Endodermal cell (in vitro differentiated cells): ENCODE data around the gene TIMM13. TPM values are rescaled to one million over a fixed set of nuclear protein-coding genes. Genes with fewer than 3 reads are reported as not detected.
"Not testable (repeated sequence)": the region's sequence is repeated elsewhere in the genome, so short reads cannot be mapped to it uniquely, and the experiment has no call there.

ENCODE experiments used
- DNase-seq: peaks from one replicate; pipeline ENCODE4 v3.0.0-alpha.2; 2017
- H3K27ac ChIP-seq: 2 replicates; pipeline ENCODE4 v1.5.1; 2013; ENCODE audit warnings: mild to moderate bottlenecking, low read depth, low read length, moderate library complexity
- H3K27me3 ChIP-seq: 2 replicates; pipeline ENCODE4 v1.6.1; 2013; ENCODE audit warnings: mild to moderate bottlenecking, low read length, moderate library complexity; ENCODE audit not compliant: insufficient read depth, control insufficient read depth, poor library complexity, severe bottlenecking
- H3K36me3 ChIP-seq: 2 replicates; pipeline ENCODE4 v1.7.0; 2013; ENCODE audit warnings: mild to moderate bottlenecking, low read length, moderate library complexity; ENCODE audit not compliant: control insufficient read depth, insufficient read depth
- H3K4me1 ChIP-seq: one replicate; pipeline ENCODE4 v1.7.0; 2013; ENCODE audit warnings: low read length; ENCODE audit not compliant: control insufficient read depth, insufficient read depth
- H3K4me3 ChIP-seq: 2 replicates; pipeline ENCODE4 v1.5.1; 2013; ENCODE audit warnings: mild to moderate bottlenecking, low read length, moderate library complexity
- H3K9ac ChIP-seq: 2 replicates; pipeline ENCODE4 v1.6.1; 2013; ENCODE audit warnings: mild to moderate bottlenecking, low read length, moderate library complexity; ENCODE audit not compliant: poor library complexity, severe bottlenecking; ENCODE audit errors: extremely low read depth
- H3K9me3 ChIP-seq: 2 replicates; pipeline ENCODE4 v1.6.1; 2013; ENCODE audit warnings: mild to moderate bottlenecking, low read length, moderate library complexity; ENCODE audit not compliant: control insufficient read depth
- H3K27ac Mint-ChIP-seq: 2 replicates; pipeline ENCODE4 v1.8.0; 2020; ENCODE audit warnings: mixed read lengths
- H3K27me3 Mint-ChIP-seq: 2 replicates; pipeline ENCODE4 v1.8.0; 2021; ENCODE audit warnings: mild to moderate bottlenecking, mixed read lengths; ENCODE audit not compliant: insufficient read depth
- H3K36me3 Mint-ChIP-seq: 2 replicates; pipeline ENCODE4 v1.8.0; 2020; ENCODE audit warnings: low read depth, mixed read lengths
- H3K4me1 Mint-ChIP-seq: 2 replicates; pipeline ENCODE4 v1.8.0; 2020; ENCODE audit warnings: mixed read lengths
- H3K4me3 Mint-ChIP-seq: 2 replicates; pipeline ENCODE4 v1.8.0; 2020; ENCODE audit warnings: mild to moderate bottlenecking, moderate library complexity, mixed read lengths
- H3K9me3 Mint-ChIP-seq: 2 replicates; pipeline ENCODE4 v1.8.0; 2020; ENCODE audit warnings: mild to moderate bottlenecking, mixed read lengths
- WGBS, 2 experiments: methylation state at CpG; one replicate each; pipeline versions ENCODE4 v1.1.5 to v1.1.7; 2013; ENCODE audit warnings: missing lambda C conversion rate in 2 of 2, mixed read lengths in 1 of 2; ENCODE audit not compliant: insufficient coverage in 1 of 2, insufficient read length in 1 of 2; 5-methylcytosine and 5-hydroxymethylcytosine counted together
- total RNA-seq, 2 donors: library from RNA; stranded (reverse); fragmentation: NEBNext Ultra II Directional in 1 of 2; extraction: Animal tissue kit (Norgen Biotek cat#: 25700) in 1 of 2; gene quantifications; 2 replicates in 1 of 2; 3 replicates in 1 of 2; pipeline ENCODE4 v1.2.1, GENCODE V29; 2021
- TF ChIP-seq, protein P1 (sequence below): fragments of 200-600 bp; sonication (generic); conservative IDR thresholded peaks from 2 replicates; pipeline ENCODE4 v1.5.0; 2021; ENCODE audit warnings: antibody characterized with exemption, mild to moderate bottlenecking

Gene TIMM13
- total RNA-seq, 2 donors from 2014 or later, result 149 to 175 TPM

DNA sequence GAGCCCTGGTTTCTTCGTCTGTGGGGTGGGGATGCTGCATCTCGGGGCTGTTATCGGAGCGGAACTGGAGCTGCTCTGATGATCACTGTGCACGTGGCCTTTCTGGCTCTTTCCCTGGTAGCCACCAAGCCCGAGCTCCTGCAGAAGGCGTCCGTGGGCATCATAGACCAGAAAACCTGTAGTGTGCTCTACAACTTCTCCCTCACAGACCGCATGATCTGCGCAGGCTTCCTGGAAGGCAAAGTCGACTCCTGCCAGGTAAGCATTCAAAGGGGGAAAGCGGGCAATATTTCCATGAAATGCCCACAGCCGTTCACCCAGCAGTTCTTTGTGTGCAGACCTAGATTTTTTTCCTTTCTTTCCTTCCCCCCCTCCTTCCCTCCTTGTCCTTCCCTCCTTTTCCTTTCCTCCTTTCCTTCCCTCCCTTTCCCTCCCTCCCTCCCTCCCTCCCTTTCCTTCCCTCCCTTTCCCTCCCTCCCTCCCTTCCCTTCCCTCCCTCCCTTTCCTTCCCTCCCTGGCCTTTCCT lies 9.4 kb downstream of the TIMM13 start:
- H3K4me3 ChIP-seq, result no peak overlapping the region
- H3K4me3 Mint-ChIP-seq, result no peak overlapping the region
- no peaks in the 10 kb centered on the region for H3K9me3 Mint-ChIP-seq
- H3K9me3 ChIP-seq, result no peaks in the 10 kb centered on the region
- H3K36me3 ChIP-seq, result no peaks in the 10 kb centered on the region
- WGBS, 2 experiments, result 91 to 95% methylated on average over 12 to 13 of the region's 13 CpGs
- peaks cover 5% of the 10 kb centered on the region for H3K36me3 Mint-ChIP-seq
- no peaks in the 10 kb centered on the region for H3K4me1 Mint-ChIP-seq
- no peak for DNase-seq
- H3K27me3 ChIP-seq, result no peaks in the 10 kb centered on the region
- no peak overlapping the region for H3K27ac ChIP-seq
- TF ChIP-seq, protein P1, sequence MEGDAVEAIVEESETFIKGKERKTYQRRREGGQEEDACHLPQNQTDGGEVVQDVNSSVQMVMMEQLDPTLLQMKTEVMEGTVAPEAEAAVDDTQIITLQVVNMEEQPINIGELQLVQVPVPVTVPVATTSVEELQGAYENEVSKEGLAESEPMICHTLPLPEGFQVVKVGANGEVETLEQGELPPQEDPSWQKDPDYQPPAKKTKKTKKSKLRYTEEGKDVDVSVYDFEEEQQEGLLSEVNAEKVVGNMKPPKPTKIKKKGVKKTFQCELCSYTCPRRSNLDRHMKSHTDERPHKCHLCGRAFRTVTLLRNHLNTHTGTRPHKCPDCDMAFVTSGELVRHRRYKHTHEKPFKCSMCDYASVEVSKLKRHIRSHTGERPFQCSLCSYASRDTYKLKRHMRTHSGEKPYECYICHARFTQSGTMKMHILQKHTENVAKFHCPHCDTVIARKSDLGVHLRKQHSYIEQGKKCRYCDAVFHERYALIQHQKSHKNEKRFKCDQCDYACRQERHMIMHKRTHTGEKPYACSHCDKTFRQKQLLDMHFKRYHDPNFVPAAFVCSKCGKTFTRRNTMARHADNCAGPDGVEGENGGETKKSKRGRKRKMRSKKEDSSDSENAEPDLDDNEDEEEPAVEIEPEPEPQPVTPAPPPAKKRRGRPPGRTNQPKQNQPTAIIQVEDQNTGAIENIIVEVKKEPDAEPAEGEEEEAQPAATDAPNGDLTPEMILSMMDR, result no peak
- H3K9ac ChIP-seq, result no peak overlapping the region
- no peaks in the 10 kb centered on the region for H3K4me1 ChIP-seq
- no peak overlapping the region for H3K27ac Mint-ChIP-seq
- H3K27me3 Mint-ChIP-seq, result no peaks in the 10 kb centered on the region

- H3K4me1 ChIP-seq, H3K27ac ChIP-seq, H3K36me3 Mint-ChIP-seq, DNase-seq, H3K9me3 Mint-ChIP-seq, H3K9me3 ChIP-seq, H3K4me3 Mint-ChIP-seq, H3K27me3 ChIP-seq, H3K27me3 Mint-ChIP-seq, H3K9ac ChIP-seq, H3K4me3 ChIP-seq, H3K36me3 ChIP-seq, H3K27ac Mint-ChIP-seq, H3K4me1 Mint-ChIP-seq: not testable (repeated sequence)
- 92 to 100% methylated on average over 5 to 8 of the region's 8 CpGs for WGBS, 2 experiments
Measured at GRCh38 chr19:2417436-2417835, 9.9 kb downstream of the TIMM13 start.

- H3K4me3 Mint-ChIP-seq, result no peak overlapping the region
- Histone ChIP-seq H3K36me3 (no peaks in the 10 kb centered on the region), H3K4me3 (no peak overlapping the region), H3K4me1 (no peaks in the 10 kb centered on the region), H3K9me3 (no peaks in the 10 kb centered on the region), H3K9ac (no peak overlapping the region), H3K27ac (no peak overlapping the region), H3K27me3 (no peaks in the 10 kb centered on the region)
- H3K9me3 Mint-ChIP-seq, result peaks cover 2% of the 10 kb centered on the region
- H3K27ac Mint-ChIP-seq, result no peak overlapping the region
- no peak for DNase-seq
- 92 to 95% methylated on average over 14 to 19 of the region's 19 CpGs for WGBS, 2 experiments
- TF ChIP-seq, protein P1, result no peak
- peaks cover 8% of the 10 kb centered on the region for H3K27me3 Mint-ChIP-seq
- no peaks in the 10 kb centered on the region for H3K4me1 Mint-ChIP-seq
- peaks cover 5% of the 10 kb centered on the region for H3K36me3 Mint-ChIP-seq
Measured at GRCh38 chr19:2416321-2417097, 10.9 kb downstream of the TIMM13 start.
